Measurements from ENCODE around the gene IDE. TPM values are rescaled to one million over a fixed set of nuclear protein-coding genes. Genes with fewer than 3 reads are reported as not detected.

Gene IDE
- total RNA-seq, 4 donors from 2014 or later, result 41.2 to 71.0 (median 52.9) TPM

DNA sequence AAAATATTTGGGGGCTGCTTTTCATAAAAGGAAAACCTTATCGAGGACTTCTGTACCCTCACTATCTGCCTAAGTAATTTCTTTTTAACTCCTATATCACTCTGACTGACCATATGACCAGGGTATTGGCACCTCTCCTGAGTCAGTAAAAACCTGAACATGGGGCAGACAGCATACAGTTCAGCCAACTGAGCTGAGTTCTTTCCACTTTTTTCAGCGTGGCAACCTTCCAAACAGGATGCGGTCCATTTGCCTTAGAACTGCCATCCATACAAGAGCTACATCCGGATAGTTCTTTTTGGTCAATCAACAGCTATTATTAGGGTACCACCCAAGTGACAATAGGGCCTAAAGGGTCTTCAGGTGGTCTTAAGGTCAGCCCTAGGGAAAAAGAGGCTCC lies 160.4 kb downstream of the IDE start:
- H3K27ac ChIP-seq, result no peak overlapping the region
- TF ChIP-seq POLR2A (IDR thresholded peaks at IDR 0.05), result no peak
- TF ChIP-seq, protein P1, sequence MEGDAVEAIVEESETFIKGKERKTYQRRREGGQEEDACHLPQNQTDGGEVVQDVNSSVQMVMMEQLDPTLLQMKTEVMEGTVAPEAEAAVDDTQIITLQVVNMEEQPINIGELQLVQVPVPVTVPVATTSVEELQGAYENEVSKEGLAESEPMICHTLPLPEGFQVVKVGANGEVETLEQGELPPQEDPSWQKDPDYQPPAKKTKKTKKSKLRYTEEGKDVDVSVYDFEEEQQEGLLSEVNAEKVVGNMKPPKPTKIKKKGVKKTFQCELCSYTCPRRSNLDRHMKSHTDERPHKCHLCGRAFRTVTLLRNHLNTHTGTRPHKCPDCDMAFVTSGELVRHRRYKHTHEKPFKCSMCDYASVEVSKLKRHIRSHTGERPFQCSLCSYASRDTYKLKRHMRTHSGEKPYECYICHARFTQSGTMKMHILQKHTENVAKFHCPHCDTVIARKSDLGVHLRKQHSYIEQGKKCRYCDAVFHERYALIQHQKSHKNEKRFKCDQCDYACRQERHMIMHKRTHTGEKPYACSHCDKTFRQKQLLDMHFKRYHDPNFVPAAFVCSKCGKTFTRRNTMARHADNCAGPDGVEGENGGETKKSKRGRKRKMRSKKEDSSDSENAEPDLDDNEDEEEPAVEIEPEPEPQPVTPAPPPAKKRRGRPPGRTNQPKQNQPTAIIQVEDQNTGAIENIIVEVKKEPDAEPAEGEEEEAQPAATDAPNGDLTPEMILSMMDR (IDR thresholded peaks at IDR 0.05 in 4 of 5, conservative IDR thresholded peaks at IDR 0.05 in 1 of 5), result no peak
- intact Hi-C loops (cut with DNase I; ENCODE audit: low total_unique reads) (no loop called here), in situ Hi-C loops (cut with MboI; ENCODE audit: low sequenced_read_pairs in 4 of 4) (no loop called here)
- no peak overlapping the region for H3K4me3 ChIP-seq
- no peaks in the 10 kb centered on the region for H3K4me1 ChIP-seq
- H3K36me3 ChIP-seq, result no peaks in the 10 kb centered on the region
- DNase-seq (no peak), ATAC-seq (no peak)
- no peaks in the 10 kb centered on the region for H3K9me3 ChIP-seq
- H3K27me3 ChIP-seq, result no peaks in the 10 kb centered on the region

DNA sequence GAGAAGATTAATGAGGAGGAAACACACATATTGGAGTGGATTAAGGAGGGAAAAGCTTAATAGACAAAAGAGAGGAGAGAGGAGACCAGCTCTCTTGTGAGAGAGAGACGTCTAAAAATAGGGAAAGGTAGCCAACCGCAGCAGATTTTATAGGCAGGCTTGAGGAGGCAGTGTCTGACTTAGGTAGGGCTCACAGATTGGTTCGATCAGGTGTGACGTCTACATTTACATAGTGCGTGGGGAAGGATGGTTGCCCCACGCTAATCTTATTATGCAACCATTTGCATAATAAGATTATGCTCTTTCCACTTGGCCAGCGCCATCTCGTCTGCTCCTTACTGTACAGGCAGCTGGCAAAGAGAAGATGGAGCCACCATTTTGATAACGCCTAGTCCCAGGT lies 160.9 kb downstream of the IDE start:
- no peaks in the 10 kb centered on the region for H3K36me3 ChIP-seq

DNA sequence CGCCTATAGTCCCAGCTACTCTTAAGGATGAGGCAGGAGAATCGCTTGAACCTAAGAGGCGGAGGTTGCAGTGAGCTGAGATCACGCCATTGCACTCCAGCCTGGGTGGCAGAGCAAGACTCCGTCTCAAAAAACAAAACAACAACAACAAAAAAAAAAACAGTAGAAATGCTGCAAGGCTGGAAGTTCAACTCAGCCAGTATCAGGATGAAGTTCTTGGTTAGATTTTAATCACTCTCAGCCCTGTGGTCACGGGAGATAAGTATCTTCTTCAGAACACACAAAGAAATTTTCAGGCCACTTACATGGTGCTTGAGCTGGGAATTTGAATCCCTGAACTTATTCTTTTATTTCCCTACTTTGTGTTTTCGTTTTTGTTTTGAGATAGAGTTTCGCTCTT lies 162.5 kb downstream of the IDE start:
- intact Hi-C loops (cut with DNase I; ENCODE audit: low total_unique reads), result no loop called here
- in situ Hi-C loops (cut with MboI; ENCODE audit: low sequenced_read_pairs in 4 of 4), result no loop called here
- no peak for ATAC-seq
- TF ChIP-seq, protein P1 (IDR thresholded peaks at IDR 0.05 in 4 of 5, conservative IDR thresholded peaks at IDR 0.05 in 1 of 5), result no peak
- TF ChIP-seq POLR2A (IDR thresholded peaks at IDR 0.05), result no peak
- no peaks in the 10 kb centered on the region for H3K27me3 ChIP-seq
- no peak overlapping the region for H3K4me3 ChIP-seq
- DNase-seq, result no peak
- no peaks in the 10 kb centered on the region for H3K4me1 ChIP-seq
- no peaks in the 10 kb centered on the region for H3K9me3 ChIP-seq
- H3K36me3 ChIP-seq, result no peaks in the 10 kb centered on the region
- no peak overlapping the region for H3K27ac ChIP-seq

More for the DNA sequence above, 160.9 kb downstream of the IDE start:
- DNase-seq, result no peak
- no peak for ATAC-seq
- in situ Hi-C loops (cut with MboI; ENCODE audit: low sequenced_read_pairs in 4 of 4), result no loop called here
- Histone ChIP-seq H3K4me1 (no peaks in the 10 kb centered on the region), H3K27ac (no peak overlapping the region), H3K4me3 (no peak overlapping the region), H3K27me3 (no peaks in the 10 kb centered on the region), H3K9me3 (no peaks in the 10 kb centered on the region)
- no peak for TF ChIP-seq POLR2A (IDR thresholded peaks at IDR 0.05)
- TF ChIP-seq, protein P1 (IDR thresholded peaks at IDR 0.05 in 4 of 5, conservative IDR thresholded peaks at IDR 0.05 in 1 of 5), result no peak
- intact Hi-C loops (cut with DNase I; ENCODE audit: low total_unique reads), result no loop called here

DNA sequence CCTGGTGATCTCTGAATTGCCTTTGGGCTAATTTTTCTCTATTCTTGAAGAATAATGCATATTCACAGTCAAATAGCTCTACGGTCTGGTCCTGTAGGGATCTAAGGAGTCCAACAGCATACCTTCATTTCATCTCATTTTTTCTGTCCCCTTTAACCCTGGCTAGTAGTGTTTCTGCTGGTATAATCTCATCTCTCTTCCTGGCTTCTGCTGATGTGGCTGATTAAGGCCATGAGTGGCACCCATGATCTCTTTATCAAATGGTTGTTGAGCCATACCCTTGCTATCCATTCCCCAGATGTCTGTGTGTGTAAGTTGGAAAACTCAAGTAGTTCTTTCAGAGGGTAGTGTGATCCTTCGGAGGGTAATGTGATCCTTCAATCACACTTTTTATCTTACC lies 163.4 kb downstream of the IDE start:
- Histone ChIP-seq H3K27ac (no peak overlapping the region), H3K4me1 (no peaks in the 10 kb centered on the region), H3K36me3 (no peaks in the 10 kb centered on the region), H3K9me3 (no peaks in the 10 kb centered on the region), H3K4me3 (no peak overlapping the region), H3K27me3 (no peaks in the 10 kb centered on the region)
- DNase-seq (no peak), ATAC-seq (no peak)
- in situ Hi-C loops (cut with MboI; ENCODE audit: low sequenced_read_pairs in 4 of 4) (no loop called here), intact Hi-C loops (cut with DNase I; ENCODE audit: low total_unique reads) (no loop called here)
- TF ChIP-seq POLR2A (IDR thresholded peaks at IDR 0.05), result no peak
- TF ChIP-seq, protein P1 (IDR thresholded peaks at IDR 0.05 in 4 of 5, conservative IDR thresholded peaks at IDR 0.05 in 1 of 5), result no peak

DNA sequence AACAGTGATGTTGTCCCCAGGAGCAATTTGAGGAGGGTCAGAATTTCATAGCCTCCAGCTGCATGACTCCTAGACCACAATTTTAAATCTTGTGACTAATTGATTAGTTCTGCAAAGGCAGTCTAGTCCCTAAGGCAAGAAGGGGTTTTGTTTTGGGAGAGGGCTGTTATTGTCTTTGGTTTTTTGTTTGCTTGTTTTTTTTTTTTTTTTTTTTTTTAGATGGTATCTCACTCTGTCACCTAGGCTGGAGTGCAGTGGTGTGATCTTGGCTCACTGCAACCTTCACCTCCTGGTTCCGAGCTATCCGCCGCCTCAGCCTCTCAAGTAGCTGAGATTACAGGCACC lies 165.9 kb downstream of the IDE start:
- Histone ChIP-seq H3K4me1 (no peaks in the 10 kb centered on the region), H3K36me3 (no peaks in the 10 kb centered on the region), H3K9me3 (no peaks in the 10 kb centered on the region), H3K27ac (no peak overlapping the region), H3K27me3 (no peaks in the 10 kb centered on the region), H3K4me3 (no peak overlapping the region)
- no peak for TF ChIP-seq POLR2A (IDR thresholded peaks at IDR 0.05)
- TF ChIP-seq, protein P1 (IDR thresholded peaks at IDR 0.05 in 4 of 5, conservative IDR thresholded peaks at IDR 0.05 in 1 of 5), result no peak
- DNase-seq, result no peak
- intact Hi-C loops (cut with DNase I; ENCODE audit: low total_unique reads), result no loop called here
- in situ Hi-C loops (cut with MboI; ENCODE audit: low sequenced_read_pairs in 4 of 4), result no loop called here
- ATAC-seq, result no peak
